ENCODE data around the gene FOXC1.

Gene FOXC1

GRCh38 chr6:1598886-1599285, 10.8 kb upstream of the FOXC1 start:
- TF ChIP-seq CTCF (IDR thresholded peaks at IDR 0.05; ENCODE audit: low read length, missing control alignments) = no peak
- DNase-seq (ENCODE audit: low read depth) = no peak
- H3K4me3 ChIP-seq (replicated peaks; ENCODE audit: low read depth, low read length) = no peak overlapping the region

- no peak for DNase-seq (ENCODE audit: low read depth)
- no peak for TF ChIP-seq CTCF (IDR thresholded peaks at IDR 0.05; ENCODE audit: low read length, missing control alignments)
- H3K4me3 ChIP-seq (replicated peaks; ENCODE audit: low read depth, low read length) = no peak overlapping the region
Observed at GRCh38 chr6:1599469-1599868, 10.2 kb upstream of the FOXC1 start.

GRCh38 chr6:1600063-1600763, 9.5 kb upstream of the FOXC1 start:
- TF ChIP-seq CTCF (IDR thresholded peaks at IDR 0.05; ENCODE audit: low read length, missing control alignments) = no peak
- no peak for DNase-seq (ENCODE audit: low read depth)

GRCh38 chr6:1600764-1601157, 9.0 kb upstream of the FOXC1 start:
- no peak for DNase-seq (ENCODE audit: low read depth)
- TF ChIP-seq CTCF (IDR thresholded peaks at IDR 0.05; ENCODE audit: low read length, missing control alignments) = no peak
- H3K4me3 ChIP-seq (replicated peaks; ENCODE audit: low read depth, low read length) = no peak overlapping the region

More at GRCh38 chr6:1600063-1600763, 9.5 kb upstream of the FOXC1 start:
- H3K4me3 ChIP-seq (replicated peaks; ENCODE audit: low read depth, low read length) = no peak overlapping the region

- no peak for TF ChIP-seq CTCF (IDR thresholded peaks at IDR 0.05; ENCODE audit: low read length, missing control alignments)
- DNase-seq (ENCODE audit: low read depth) = no peak
Observed at GRCh38 chr6:1601158-1602048, 8.3 kb upstream of the FOXC1 start.

GRCh38 chr6:1602049-1602713, 7.5 kb upstream of the FOXC1 start:
- TF ChIP-seq CTCF (IDR thresholded peaks at IDR 0.05; ENCODE audit: low read length, missing control alignments) = no peak
- H3K4me3 ChIP-seq (replicated peaks; ENCODE audit: low read depth, low read length) = no peak overlapping the region

More at GRCh38 chr6:1601158-1602048, 8.3 kb upstream of the FOXC1 start:
- no peak overlapping the region for H3K4me3 ChIP-seq (replicated peaks; ENCODE audit: low read depth, low read length)

More at GRCh38 chr6:1602049-1602713, 7.5 kb upstream of the FOXC1 start:
- DNase-seq (ENCODE audit: low read depth) = no peak
